T-cell (primary cell): ENCODE results near the gene AAR2. TPM values are rescaled to one million over a fixed set of nuclear protein-coding genes. Genes with fewer than 3 reads are reported as not detected.

Experiments used
- ATAC-seq, 4 experiments: fragments of 200-7000 bp in 3 of 4; fragments of 150-1000 bp in 1 of 4; cut with Tn5 transposase; replicated peaks in 1 of 4; 1 replicate in 3 of 4; 2 replicates in 1 of 4; pipeline ENCODE4 v1.10.0; 2021; ENCODE audit warnings: moderate library complexity in 3 of 4, mild to moderate bottlenecking in 2 of 4, moderate number of reproducible peaks in 1 of 4
- CTCF ChIA-PET, 2 donors: fragments of 300-600 bp; sonication (Branson Sonifier 250); formaldehyde crosslinking; loops; one replicate each; lab custom pipeline; 2022; ENCODE audit warnings: antibody characterized with exemption in 2 of 2; lab: Charles Lee
- POLR2A ChIA-PET, 2 donors: fragments of 300-600 bp; sonication (Branson Sonifier 250); formaldehyde crosslinking; loops; one replicate each; lab custom pipeline; 2022; ENCODE audit warnings: antibody characterized with exemption in 2 of 2; lab: Charles Lee
- DNase-seq, 35 experiments: peaks; one replicate each; pipeline versions ENCODE4 v3.0.0 to v3.0.0-alpha.2; 2013 to 2023
- H3K27ac ChIP-seq: one replicate; pipeline ENCODE4 v1.5.1; 2013; ENCODE audit warnings: low read length
- H3K27me3 ChIP-seq, 2 experiments: replicated peaks in 1 of 2; 1 replicate in 1 of 2; 2 replicates in 1 of 2; pipeline versions ENCODE4 v1.6.1 to v1.7.0; 2013; ENCODE audit warnings: low read length in 1 of 2, mixed read lengths in 1 of 2; ENCODE audit not compliant: control insufficient read depth in 2 of 2, insufficient read depth in 2 of 2; ENCODE audit errors: extremely low read depth in 1 of 2
- H3K36me3 ChIP-seq, 2 donors: 1 replicate in 1 of 2; 2 replicates in 1 of 2; pipeline versions ENCODE4 v1.6.1 to v1.7.0; 2013; ENCODE audit warnings: low read length in 1 of 2; ENCODE audit not compliant: control insufficient read depth in 2 of 2, insufficient read depth in 1 of 2; ENCODE audit errors: extremely low read depth in 1 of 2
- H3K4me1 ChIP-seq, 2 experiments: 1 replicate in 1 of 2; 2 replicates in 1 of 2; pipeline versions ENCODE4 v1.6.1 to v1.7.0; 2013; ENCODE audit warnings: low read length in 2 of 2, mixed read lengths in 1 of 2; ENCODE audit not compliant: insufficient read depth in 2 of 2, control insufficient read depth in 1 of 2; ENCODE audit errors: extremely low read depth in 1 of 2
- H3K4me3 ChIP-seq, 2 donors: 1 replicate in 1 of 2; 2 replicates in 1 of 2; pipeline versions ENCODE4 v1.5.1 to v1.7.0; 2013; ENCODE audit warnings: mild to moderate bottlenecking in 2 of 2, low read length in 1 of 2, moderate library complexity in 1 of 2; ENCODE audit not compliant: control insufficient read depth in 1 of 2; ENCODE audit errors: extremely low read depth in 1 of 2
- H3K9me3 ChIP-seq: 2 replicates; pipeline ENCODE4 v1.7.0; 2013
- H3K27ac Mint-ChIP-seq, 2 donors: one replicate each; pipeline ENCODE4 v1.8.0; 2020 to 2021; ENCODE audit warnings: mild to moderate bottlenecking in 2 of 2, mixed read lengths in 2 of 2
- H3K27me3 Mint-ChIP-seq, 2 donors: one replicate each; pipeline ENCODE4 v1.8.0; 2021 to 2022; ENCODE audit warnings: mixed read lengths in 2 of 2
- H3K36me3 Mint-ChIP-seq: one replicate; pipeline ENCODE4 v1.8.0; 2021; ENCODE audit warnings: mixed read lengths
- H3K4me1 Mint-ChIP-seq, 3 donors: one replicate each; pipeline ENCODE4 v1.8.0; 2020 to 2022; ENCODE audit warnings: mixed read lengths in 3 of 3, mild to moderate bottlenecking in 1 of 3
- H3K4me3 Mint-ChIP-seq, 3 donors: one replicate each; pipeline ENCODE4 v1.8.0; 2020 to 2022; ENCODE audit warnings: mild to moderate bottlenecking in 3 of 3, mixed read lengths in 3 of 3, moderate library complexity in 3 of 3
- H3K9me3 Mint-ChIP-seq, 3 donors: one replicate each; pipeline ENCODE4 v1.8.0; 2020 to 2022; ENCODE audit warnings: mixed read lengths in 3 of 3
- WGBS: methylation state at CpG from one replicate; pipeline ENCODE4 v1.1.5; 2013; ENCODE audit warnings: missing lambda C conversion rate; ENCODE audit not compliant: insufficient coverage; 5-methylcytosine and 5-hydroxymethylcytosine counted together
- total RNA-seq, 35 experiments: library from RNA in 6 of 35; stranded (reverse) in 6 of 35; fragments of 120-200 nt in 1 of 35; gene quantifications; one replicate each; pipeline versions ENCODE4 v1.2.1 to v1.2.4 and lab custom pipeline; 2013 to 2026

AAR2 gene
- total RNA-seq, 5 donors from 2014 or later (not counting 1 experiment from before 2014, with no cell fraction given): 17.7 to 24.1 (median 23.3) TPM

DNA sequence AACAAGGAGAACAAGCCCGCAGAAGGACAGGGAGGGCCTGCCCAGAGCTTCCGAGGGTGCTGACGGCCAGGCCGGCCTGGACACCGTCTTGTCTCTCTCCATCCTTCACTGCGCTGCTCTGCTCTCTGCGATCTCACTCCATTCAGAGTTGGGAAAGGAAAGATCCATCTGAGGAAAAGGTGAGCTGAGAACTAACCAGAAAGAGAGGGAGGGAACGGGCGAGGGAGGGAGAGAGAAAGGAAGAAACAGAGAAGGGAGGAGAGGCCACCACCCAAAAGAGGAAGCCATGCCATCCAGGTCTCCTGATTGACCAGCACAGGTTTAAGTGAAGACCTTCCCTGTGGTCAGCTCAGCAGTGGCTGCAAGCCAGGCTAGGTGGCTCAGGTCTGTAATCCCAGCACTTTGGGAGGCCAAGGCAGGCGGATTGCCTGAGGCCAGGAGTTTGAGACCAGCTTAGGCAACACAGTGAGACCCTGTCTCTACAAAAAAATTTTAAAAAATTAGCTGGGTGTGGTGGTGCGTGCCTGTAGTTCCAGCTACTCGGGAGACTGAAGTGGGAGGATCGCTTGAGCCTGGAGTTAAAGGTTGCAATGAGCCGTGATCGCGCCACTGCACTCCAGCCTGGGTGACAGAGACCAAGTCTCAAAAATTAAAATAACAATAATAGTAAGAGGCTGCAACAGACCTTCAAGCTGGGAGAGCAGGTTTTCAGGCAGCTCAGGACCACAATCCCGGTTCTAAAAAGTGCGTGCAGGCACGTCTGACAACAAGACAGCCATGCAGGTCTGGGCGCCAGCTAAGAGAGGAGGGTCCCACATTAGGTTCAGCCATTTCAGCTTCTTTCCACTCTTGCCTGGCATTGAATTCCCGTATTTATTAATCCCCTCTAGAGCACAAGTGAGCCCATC, 35.6 kb downstream of the AAR2 start:
- Mint-ChIP-seq H3K36me3 (no peaks in the 10 kb centered on the region), H3K4me1 (no peaks in the 10 kb centered on the region), H3K9me3 (no peaks in the 10 kb centered on the region), H3K27me3 (peaks cover 4 to 17% of the 10 kb centered on the region in 2 donors), H3K27ac (no peak overlapping the region), H3K4me3 (no peak overlapping the region)
- ChIA-PET POLR2A (no interaction called here), CTCF (interaction anchor here in 1 of 2 donors (0.6 kb wide), 1 partner anchor 209 kb away, joined by 5 read pairs; no protein-coding TSS in a partner anchor)
- Histone ChIP-seq H3K27ac (no peak overlapping the region), H3K4me3 (no peak overlapping the region), H3K27me3 (peaks cover 0 to 49% of the 10 kb centered on the region in 2 experiments), H3K36me3 (no peaks in the 10 kb centered on the region), H3K9me3 (no peaks in the 10 kb centered on the region), H3K4me1 (no peaks in the 10 kb centered on the region)
- WGBS: 90% methylated on average over 6 of the region's 21 CpGs
- no peak for DNase-seq
- no peak for ATAC-seq

DNA sequence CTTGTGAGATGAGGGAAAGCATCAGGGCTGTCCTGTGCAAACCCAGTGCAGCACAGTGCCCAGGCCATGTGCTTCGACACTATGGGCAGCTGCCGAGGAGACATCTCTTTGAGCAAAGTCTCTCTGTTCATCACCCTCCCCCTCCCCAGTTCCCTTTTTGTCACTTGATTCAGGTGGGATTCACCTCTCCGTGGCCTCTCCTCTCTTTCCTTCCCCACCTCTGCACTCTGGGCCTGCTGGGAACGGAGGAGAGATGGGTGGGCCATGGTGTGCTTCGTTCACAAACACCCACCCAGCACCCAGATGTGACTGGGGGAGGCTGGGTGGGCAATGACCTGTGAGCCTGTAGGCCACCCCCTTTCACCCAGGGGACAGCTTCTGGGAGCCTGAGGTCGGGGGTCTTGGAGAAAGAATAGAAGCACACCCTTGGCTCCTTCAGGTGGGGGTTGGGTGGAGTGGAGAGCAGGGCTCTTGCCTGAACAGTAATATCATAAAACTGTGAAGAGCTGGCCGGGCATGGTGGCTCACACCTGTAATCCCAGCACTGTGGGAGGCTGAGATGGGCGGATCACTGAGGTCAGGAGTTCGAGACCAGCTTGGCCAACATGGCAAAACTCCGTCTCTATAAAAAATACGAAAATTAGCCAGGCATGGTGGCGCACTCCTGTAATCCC, 36.4 kb downstream of the AAR2 start:
- H3K4me1 Mint-ChIP-seq: no peaks in the 10 kb centered on the region
- POLR2A ChIA-PET: no interaction called here
- H3K9me3 ChIP-seq: no peaks in the 10 kb centered on the region
- H3K9me3 Mint-ChIP-seq: no peaks in the 10 kb centered on the region
- H3K4me1 ChIP-seq: no peaks in the 10 kb centered on the region
- H3K27ac Mint-ChIP-seq: no peak overlapping the region
- H3K4me3 ChIP-seq: no peak overlapping the region
- H3K36me3 Mint-ChIP-seq: no peaks in the 10 kb centered on the region
- H3K4me3 Mint-ChIP-seq: no peak overlapping the region
- H3K27me3 Mint-ChIP-seq: peaks cover 4 to 17% of the 10 kb centered on the region in 2 donors
- no peak for ATAC-seq
- H3K27ac ChIP-seq: no peak overlapping the region
- no peak for DNase-seq
- WGBS: 81% methylated on average over 9 of the region's 12 CpGs
- H3K27me3 ChIP-seq: peaks cover 0 to 50% of the 10 kb centered on the region in 2 experiments
- CTCF ChIA-PET: interaction anchor here (0.6 to 0.8 kb wide), 2 partner anchors 209 to 482 kb away, joined by 3 to 5 read pairs; no protein-coding TSS in a partner anchor
- H3K36me3 ChIP-seq: no peaks in the 10 kb centered on the region

DNA sequence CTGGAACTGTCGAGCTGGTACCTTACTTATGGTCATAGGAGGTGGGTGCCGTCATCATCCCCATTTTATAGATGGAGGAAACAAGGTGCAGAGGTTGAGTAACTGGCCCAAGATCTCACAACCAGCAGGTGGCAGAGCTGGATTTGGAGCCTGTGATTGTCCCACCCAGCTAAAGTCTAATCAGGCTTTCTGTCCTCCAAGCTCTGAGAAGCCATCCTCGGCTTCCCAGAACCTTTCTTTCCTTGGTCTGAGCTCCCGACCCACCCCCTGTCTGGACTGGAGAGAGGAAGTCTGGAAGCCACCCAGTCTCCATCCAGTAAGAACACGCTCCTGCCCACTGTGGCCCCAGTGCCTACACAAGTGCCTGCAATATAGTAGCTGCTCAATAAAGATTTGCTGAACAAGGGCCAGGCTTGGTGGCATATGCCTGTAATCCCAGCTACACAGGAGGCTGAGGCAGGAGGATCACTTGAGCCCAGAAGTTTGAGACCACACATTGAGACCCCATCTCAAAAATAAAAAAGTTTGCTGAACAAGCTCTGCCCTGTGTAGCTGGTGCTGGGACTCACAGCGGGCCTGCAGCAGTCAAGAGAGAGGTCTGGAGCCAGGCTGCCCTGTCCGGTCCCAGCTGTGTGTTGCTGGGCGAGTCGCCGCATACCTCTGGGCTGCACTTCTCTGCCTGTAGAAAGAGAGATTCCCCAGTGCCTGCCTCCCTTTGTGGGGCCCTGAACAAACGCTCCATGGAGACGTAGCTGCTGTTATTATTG, 37.3 kb downstream of the AAR2 start:
- peaks cover 4 to 23% of the 10 kb centered on the region in 2 donors for H3K27me3 Mint-ChIP-seq
- Histone ChIP-seq H3K4me3 (no peak overlapping the region), H3K27ac (no peak overlapping the region), H3K4me1 (no peaks in the 10 kb centered on the region), H3K27me3 (peaks cover 0 to 48% of the 10 kb centered on the region in 2 experiments), H3K9me3 (no peaks in the 10 kb centered on the region), H3K36me3 (no peaks in the 10 kb centered on the region)
- ChIA-PET CTCF (interaction anchor here in 1 of 2 donors (0.6 to 0.8 kb wide), 2 partner anchors 460 to 481 kb away, joined by 3 read pairs; no protein-coding TSS in a partner anchor), POLR2A (no interaction called here)
- no peaks in the 10 kb centered on the region for H3K36me3 Mint-ChIP-seq
- no peaks in the 10 kb centered on the region for H3K4me1 Mint-ChIP-seq
- H3K4me3 Mint-ChIP-seq: no peak overlapping the region
- DNase-seq (peak in 2 of 35 experiments; percentile 5 to 27), ATAC-seq (no peak)
- WGBS: 85% methylated on average over 8 of the region's 12 CpGs
- no peaks in the 10 kb centered on the region for H3K9me3 Mint-ChIP-seq
- H3K27ac Mint-ChIP-seq: no peak overlapping the region

DNA sequence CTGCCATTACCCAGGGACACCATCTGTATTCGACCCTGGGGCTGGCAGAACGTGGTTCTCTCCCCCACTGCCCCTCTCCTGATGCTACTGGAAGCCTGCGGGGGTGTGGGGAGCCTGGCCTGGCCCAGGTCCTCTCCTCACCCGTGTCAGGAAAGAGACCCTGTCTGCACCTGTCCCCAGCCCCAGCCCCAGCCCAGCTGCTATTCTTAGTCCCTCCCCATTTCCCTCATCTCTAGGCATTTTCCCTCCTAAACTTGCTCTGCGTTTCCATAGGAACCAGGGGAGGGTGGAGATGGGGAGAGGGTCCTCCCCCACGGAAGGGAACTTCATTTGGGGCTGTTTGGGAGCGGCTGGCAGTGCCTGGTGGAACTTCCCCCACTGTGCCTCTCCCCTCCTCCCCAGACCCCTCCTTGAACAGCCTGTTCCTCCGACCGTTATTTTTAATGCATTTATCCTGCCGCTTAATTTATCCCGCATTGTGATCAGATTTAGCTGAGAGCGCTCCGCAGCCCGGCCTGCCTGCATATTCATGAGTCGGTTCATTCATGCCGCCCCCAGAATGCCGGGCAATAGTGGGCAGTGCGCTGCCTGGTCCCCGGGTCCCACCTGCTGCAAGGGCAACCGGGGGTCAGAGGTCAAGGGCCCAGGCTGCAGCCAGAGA, 38.0 kb downstream of the AAR2 start:
- H3K27me3 Mint-ChIP-seq: peaks cover 4 to 23% of the 10 kb centered on the region in 2 donors
- POLR2A ChIA-PET: no interaction called here

DNA sequence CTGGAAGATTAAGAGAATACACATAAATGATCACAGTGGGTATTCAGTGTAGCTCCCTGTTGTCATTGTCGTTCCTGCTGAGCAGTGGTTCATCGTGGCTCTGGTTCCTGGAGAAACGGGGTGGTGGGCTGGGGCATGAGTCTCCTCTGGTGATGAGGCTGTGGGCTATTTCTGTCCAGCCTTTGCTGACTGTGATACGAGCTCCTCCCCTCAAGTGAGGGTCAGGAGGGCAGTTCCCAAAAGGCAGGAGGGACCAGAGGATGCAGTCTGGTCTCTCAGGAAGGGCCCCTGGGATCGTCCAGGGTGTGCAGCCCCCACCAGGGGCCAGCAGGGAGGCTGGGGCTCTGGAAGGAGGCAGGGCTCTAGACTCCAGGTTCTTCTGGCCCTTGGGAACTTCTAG, 38.7 kb downstream of the AAR2 start:
- WGBS: 61% methylated on average over 5 of the region's 5 CpGs
- no peak overlapping the region for H3K4me3 Mint-ChIP-seq
- DNase-seq: no peak
- no peaks in the 10 kb centered on the region for H3K4me1 ChIP-seq
- H3K27me3 ChIP-seq: peaks cover 0 to 57% of the 10 kb centered on the region in 2 experiments
- no peaks in the 10 kb centered on the region for H3K9me3 ChIP-seq
- ATAC-seq: no peak
- POLR2A ChIA-PET: no interaction called here
- H3K36me3 ChIP-seq: no peaks in the 10 kb centered on the region
- H3K9me3 Mint-ChIP-seq: no peaks in the 10 kb centered on the region
- H3K4me3 ChIP-seq: no peak overlapping the region
- peaks cover 4 to 26% of the 10 kb centered on the region in 2 donors for H3K27me3 Mint-ChIP-seq
- no peak overlapping the region for H3K27ac ChIP-seq
- H3K4me1 Mint-ChIP-seq: no peaks in the 10 kb centered on the region
- no peaks in the 10 kb centered on the region for H3K36me3 Mint-ChIP-seq
- CTCF ChIA-PET: no interaction called here
- H3K27ac Mint-ChIP-seq: no peak overlapping the region

More for the DNA sequence above, 38.0 kb downstream of the AAR2 start:
- no peak overlapping the region for H3K27ac ChIP-seq
- no peaks in the 10 kb centered on the region for H3K4me1 ChIP-seq
- Mint-ChIP-seq H3K9me3 (no peaks in the 10 kb centered on the region), H3K27ac (no peak overlapping the region), H3K4me1 (no peaks in the 10 kb centered on the region), H3K4me3 (no peak overlapping the region), H3K36me3 (no peaks in the 10 kb centered on the region)
- H3K27me3 ChIP-seq: peaks cover 0 to 51% of the 10 kb centered on the region in 2 experiments
- H3K9me3 ChIP-seq: no peaks in the 10 kb centered on the region
- ATAC-seq: no peak
- H3K36me3 ChIP-seq: no peaks in the 10 kb centered on the region
- CTCF ChIA-PET: no interaction called here
- 66% methylated on average over 16 of the region's 20 CpGs for WGBS
- no peak overlapping the region for H3K4me3 ChIP-seq
- DNase-seq: no peak
